SK-N-SH treated with all-trans-retinoic acid at 6 μM for 48 hours (cell line): ENCODE data around the gene HS3ST3A1.

Source experiments
- BACH2 ChIP-seq: fragments of 250-450 bp; sonication (Bioruptor Pico); IDR thresholded peaks from 2 replicates; pipeline ENCODE4 v1.9.0; 2021; ENCODE audit warnings: mild to moderate bottlenecking, borderline replicate concordance
- CREB5 ChIP-seq: fragments of 250-450 bp; sonication (Bioruptor Pico); IDR thresholded peaks from 2 replicates; pipeline ENCODE4 v1.5.1; 2020; ENCODE audit warnings: low read depth, mild to moderate bottlenecking, moderate library complexity
- PATZ1 ChIP-seq: fragments of 250-450 bp; sonication (Bioruptor Pico); IDR thresholded peaks from 2 replicates; pipeline ENCODE4 v1.8.0; 2020; ENCODE audit warnings: mild to moderate bottlenecking, moderate library complexity, borderline replicate concordance
- POU6F1 ChIP-seq: fragments of 250-450 bp; sonication (Bioruptor Pico); IDR thresholded peaks from 2 replicates; pipeline ENCODE4 v1.8.0; 2021; ENCODE audit warnings: low read depth, mild to moderate bottlenecking, moderate library complexity, borderline replicate concordance
- RARB ChIP-seq: fragments of 250-450 bp; sonication (Bioruptor Pico); IDR thresholded peaks from 2 replicates; pipeline ENCODE4 v1.8.0; 2021; ENCODE audit warnings: mild to moderate bottlenecking, moderate library complexity
- SNAI2 ChIP-seq: fragments of 250-450 bp; sonication (Bioruptor Pico); IDR thresholded peaks from 2 replicates; pipeline ENCODE4 v1.5.0; 2020; ENCODE audit warnings: mild to moderate bottlenecking, moderate library complexity
- TCF4 ChIP-seq: fragments of 250-450 bp; sonication (Bioruptor Pico); IDR thresholded peaks from 2 replicates; pipeline ENCODE4 v1.8.0; 2021; ENCODE audit warnings: mild to moderate bottlenecking, moderate library complexity, borderline replicate concordance
- ZC3H10 ChIP-seq: fragments of 250-450 bp; sonication (Bioruptor Pico); IDR thresholded peaks from 2 replicates; pipeline ENCODE4 v1.5.1; 2021; ENCODE audit warnings: mild to moderate bottlenecking, moderate library complexity
- ZFP30 ChIP-seq: fragments of 450-650 bp; formaldehyde crosslinking; IDR thresholded peaks from 2 replicates; pipeline ENCODE4 v1.5.0; 2022; ENCODE audit warnings: mild to moderate bottlenecking, moderate library complexity
- TF ChIP-seq, protein P1 (sequence below): fragments of 250-450 bp; sonication (Bioruptor Pico); IDR thresholded peaks from 2 replicates; pipeline ENCODE4 v1.5.0; 2020; ENCODE audit warnings: mild to moderate bottlenecking, moderate library complexity

DNA sequence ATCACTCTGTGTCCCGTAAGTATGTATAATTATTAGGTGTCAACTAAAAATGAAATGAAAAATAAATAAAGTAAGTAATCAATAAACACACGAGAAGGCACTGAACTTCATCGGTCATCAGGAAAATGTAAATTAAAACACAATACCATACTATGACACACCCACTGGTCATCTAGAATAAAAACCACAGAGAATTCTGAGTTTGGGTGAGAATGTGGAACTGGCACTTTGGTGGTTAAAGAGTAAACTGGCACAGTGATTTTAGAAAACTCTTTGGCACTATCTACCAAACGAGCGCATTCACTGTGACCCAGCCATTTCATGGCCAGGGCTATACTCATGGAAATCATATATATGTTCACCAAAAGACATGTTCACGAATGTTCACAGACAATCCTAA is 98.2 kb downstream of the HS3ST3A1 start:
- TF ChIP-seq BACH2 (no peak), SNAI2 (CRISPR knock-in tag) (no peak), TCF4 (CRISPR knock-in tag) (no peak), POU6F1 (CRISPR knock-in tag) (no peak), ZC3H10 (no peak), PATZ1 (CRISPR knock-in tag) (no peak), CREB5 (CRISPR knock-in tag) (no peak), ZFP30 (CRISPR knock-in tag) (no peak), RARB (CRISPR knock-in tag) (no peak)
- TF ChIP-seq, protein P1, sequence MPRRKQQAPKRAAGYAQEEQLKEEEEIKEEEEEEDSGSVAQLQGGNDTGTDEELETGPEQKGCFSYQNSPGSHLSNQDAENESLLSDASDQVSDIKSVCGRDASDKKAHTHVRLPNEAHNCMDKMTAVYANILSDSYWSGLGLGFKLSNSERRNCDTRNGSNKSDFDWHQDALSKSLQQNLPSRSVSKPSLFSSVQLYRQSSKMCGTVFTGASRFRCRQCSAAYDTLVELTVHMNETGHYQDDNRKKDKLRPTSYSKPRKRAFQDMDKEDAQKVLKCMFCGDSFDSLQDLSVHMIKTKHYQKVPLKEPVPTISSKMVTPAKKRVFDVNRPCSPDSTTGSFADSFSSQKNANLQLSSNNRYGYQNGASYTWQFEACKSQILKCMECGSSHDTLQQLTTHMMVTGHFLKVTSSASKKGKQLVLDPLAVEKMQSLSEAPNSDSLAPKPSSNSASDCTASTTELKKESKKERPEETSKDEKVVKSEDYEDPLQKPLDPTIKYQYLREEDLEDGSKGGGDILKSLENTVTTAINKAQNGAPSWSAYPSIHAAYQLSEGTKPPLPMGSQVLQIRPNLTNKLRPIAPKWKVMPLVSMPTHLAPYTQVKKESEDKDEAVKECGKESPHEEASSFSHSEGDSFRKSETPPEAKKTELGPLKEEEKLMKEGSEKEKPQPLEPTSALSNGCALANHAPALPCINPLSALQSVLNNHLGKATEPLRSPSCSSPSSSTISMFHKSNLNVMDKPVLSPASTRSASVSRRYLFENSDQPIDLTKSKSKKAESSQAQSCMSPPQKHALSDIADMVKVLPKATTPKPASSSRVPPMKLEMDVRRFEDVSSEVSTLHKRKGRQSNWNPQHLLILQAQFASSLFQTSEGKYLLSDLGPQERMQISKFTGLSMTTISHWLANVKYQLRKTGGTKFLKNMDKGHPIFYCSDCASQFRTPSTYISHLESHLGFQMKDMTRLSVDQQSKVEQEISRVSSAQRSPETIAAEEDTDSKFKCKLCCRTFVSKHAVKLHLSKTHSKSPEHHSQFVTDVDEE (CRISPR knock-in tag): no peak
